NT2/D1 (cell line): Measurements from ENCODE around the gene KRTAP19-5.

Experiments used
- SUZ12 ChIP-seq: IDR thresholded peaks from 2 replicates; pipeline ENCODE4 v1.6.1; 2011; ENCODE audit not compliant: insufficient read length, insufficient read depth; ENCODE audit errors: extremely low read depth
- YY1 ChIP-seq: IDR thresholded peaks from 2 replicates; pipeline ENCODE4 v1.6.1; 2011; ENCODE audit not compliant: insufficient read length, insufficient read depth
- ZNF274 ChIP-seq: IDR thresholded peaks from 2 replicates; pipeline ENCODE4 v1.6.1; 2011; ENCODE audit warnings: mild to moderate bottlenecking, low read depth, low read length

GRCh38 chr21:30486180-30486579 lies 15.8 kb downstream of the KRTAP19-5 start:
- TF ChIP-seq SUZ12 = no peak
- no peak for TF ChIP-seq YY1
- TF ChIP-seq ZNF274 = no peak
